Measurements from ENCODE around the gene TOE1.

DNA sequence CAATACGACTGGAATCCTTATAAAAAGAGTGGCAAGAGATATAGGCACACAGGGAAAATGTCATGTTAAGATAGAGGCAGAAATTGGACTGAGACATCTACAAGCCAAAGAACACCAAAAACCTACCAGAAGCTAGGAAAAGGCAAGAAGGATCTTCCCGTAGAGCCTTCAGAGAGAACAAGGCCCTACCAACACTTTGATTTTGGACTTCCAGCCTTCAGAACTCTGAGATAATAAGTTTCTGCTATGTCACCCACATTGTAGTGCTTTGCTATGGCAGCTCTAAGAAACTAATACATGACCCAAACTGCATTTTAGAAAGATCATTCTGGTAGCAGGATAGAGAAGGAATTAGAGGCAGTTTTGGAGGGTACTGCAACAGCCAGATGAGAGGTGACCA is 24.3 kb downstream of the TOE1 start:
- TF ChIP-seq POLR2A (IDR thresholded peaks at IDR 0.05; ENCODE audit: low read depth, low read length) (no peak), POLR2AphosphoS5 (IDR thresholded peaks at IDR 0.05; ENCODE audit: low read depth, low read length) (no peak), TAF1 (IDR thresholded peaks at IDR 0.05; ENCODE audit: low read depth, low read length) (no peak), SPI1 (IDR thresholded peaks at IDR 0.05; ENCODE audit: low read depth, low read length) (no peak), PAX5 (IDR thresholded peaks at IDR 0.05; ENCODE audit: insufficient read depth, low read length, severe bottlenecking) (no peak)
